DOHH2 (cell line): ENCODE data around the gene RPL41.

Source experiments
- H3F3A ChIP-seq: fragments of 200-600 bp; sonication (generic), shearing (Covaris generic); 2 replicates; pipeline ENCODE4 v1.6.0; 2016; ENCODE audit warnings: antibody characterized with exemption, mild to moderate bottlenecking; ENCODE audit not compliant: control insufficient read depth, insufficient read depth
- H3K27ac ChIP-seq: fragments of 200-600 bp; sonication (generic); 2 replicates; pipeline ENCODE4 v1.5.1; 2014; ENCODE audit warnings: low read depth, mild to moderate bottlenecking, low read length, moderate library complexity
- H3K27me3 ChIP-seq: fragments of 200-600 bp; sonication (generic); 2 replicates; pipeline ENCODE4 v1.6.1; 2014; ENCODE audit warnings: mild to moderate bottlenecking, low read length, mixed read lengths; ENCODE audit not compliant: control insufficient read depth
- H3K36me3 ChIP-seq: fragments of 200-600 bp; sonication (generic); 2 replicates; pipeline ENCODE4 v1.6.1; 2014; ENCODE audit warnings: mild to moderate bottlenecking, low read length, moderate library complexity, mixed read lengths; ENCODE audit not compliant: control insufficient read depth
- H3K4me1 ChIP-seq: fragments of 200-600 bp; sonication (generic); 2 replicates; pipeline ENCODE4 v1.6.1; 2014; ENCODE audit warnings: mild to moderate bottlenecking, low read length, mixed read lengths; ENCODE audit not compliant: control insufficient read depth
- H3K4me2 ChIP-seq: fragments of 200-600 bp; sonication (generic); 2 replicates; pipeline ENCODE4 v1.6.0; 2014; ENCODE audit warnings: mild to moderate bottlenecking, low read length, moderate library complexity
- H3K4me3 ChIP-seq: fragments of 200-600 bp; sonication (generic); 2 replicates; pipeline ENCODE4 v1.5.1; 2014; ENCODE audit warnings: mild to moderate bottlenecking, low read length, mixed read lengths
- H3K79me2 ChIP-seq: fragments of 200-600 bp; sonication (generic); 2 replicates; pipeline ENCODE4 v1.6.1; 2014; ENCODE audit warnings: mild to moderate bottlenecking, low read length, mixed read lengths; ENCODE audit not compliant: control insufficient read depth
- H3K9me2 ChIP-seq: fragments of 200-600 bp; sonication (generic); replicated peaks from 2 replicates; pipeline ENCODE4 v1.6.1; 2014; ENCODE audit warnings: mild to moderate bottlenecking, low read length, mixed read lengths; ENCODE audit not compliant: control insufficient read depth
- H3K9me3 ChIP-seq: fragments of 200-600 bp; sonication (generic); 2 replicates; pipeline ENCODE4 v1.6.1; 2014; ENCODE audit warnings: antibody characterized with exemption, low read length, mixed read lengths; ENCODE audit not compliant: control insufficient read depth, insufficient read depth
- H4K20me1 ChIP-seq: fragments of 200-600 bp; sonication (generic); 2 replicates; pipeline ENCODE4 v1.6.0; 2014; ENCODE audit warnings: low read depth, mild to moderate bottlenecking, antibody characterized with exemption, low read length, moderate library complexity; ENCODE audit not compliant: control insufficient read depth, insufficient read depth
- EZH2phosphoT487 ChIP-seq: fragments of 200-600 bp; sonication (generic); IDR thresholded peaks from 2 replicates; pipeline ENCODE4 v1.6.1; 2017; ENCODE audit warnings: borderline replicate concordance, mild to moderate bottlenecking, antibody characterized with exemption, low read length, moderate library complexity, mixed read lengths
- TF ChIP-seq, protein P1 (sequence below): fragments of 200-600 bp; sonication (generic); IDR thresholded peaks from one replicate; pipeline ENCODE4 v1.5.1; 2014; ENCODE audit warnings: antibody characterized with exemption, mild to moderate bottlenecking, low read depth, low read length; ENCODE audit not compliant: poor library complexity, severe bottlenecking

RPL41 gene

DNA sequence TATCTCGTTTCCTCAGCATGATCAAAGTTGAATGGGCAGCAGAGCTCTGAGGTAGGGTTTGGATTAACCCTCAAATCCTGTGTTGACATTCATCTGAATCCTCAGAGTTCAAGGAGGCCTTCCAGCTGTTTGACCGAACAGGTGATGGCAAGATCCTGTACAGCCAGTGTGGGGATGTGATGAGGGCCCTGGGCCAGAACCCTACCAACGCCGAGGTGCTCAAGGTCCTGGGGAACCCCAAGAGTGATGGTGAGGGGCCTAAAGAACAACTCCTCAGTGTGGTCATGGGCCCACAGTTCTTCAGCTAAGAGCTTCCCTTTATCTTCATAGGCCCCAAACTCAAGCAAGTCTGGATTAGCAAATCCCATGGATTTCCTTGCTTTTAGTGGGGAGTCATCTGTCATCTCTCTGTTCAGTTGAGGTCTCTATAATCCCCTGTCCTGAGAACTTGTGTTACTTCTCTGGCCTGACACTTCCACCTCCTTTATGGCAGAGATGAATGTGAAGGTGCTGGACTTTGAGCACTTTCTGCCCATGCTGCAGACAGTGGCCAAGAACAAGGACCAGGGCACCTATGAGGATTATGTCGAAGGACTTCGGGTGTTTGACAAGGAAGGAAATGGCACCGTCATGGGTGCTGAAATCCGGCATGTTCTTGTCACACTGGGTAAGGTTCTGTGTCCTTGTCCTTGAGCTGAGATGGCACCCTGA lies 43.2 kb downstream of the RPL41 start:
- Histone ChIP-seq H3K4me2 (peak overlapping the region; percentile 94), H3K36me3 (peaks cover 77% of the 10 kb centered on the region), H3K9me2 (no peaks in the 10 kb centered on the region), H3K79me2 (peaks cover 48% of the 10 kb centered on the region), H3K9me3 (no peaks in the 10 kb centered on the region), H3K4me1 (peaks cover 35% of the 10 kb centered on the region), H3K27me3 (no peaks in the 10 kb centered on the region), H3K27ac (peak overlapping the region; percentile 72), H4K20me1 (peaks cover 15% of the 10 kb centered on the region), H3F3A (peaks cover 25% of the 10 kb centered on the region), H3K4me3 (peak overlapping the region; percentile 91)
- TF ChIP-seq EZH2phosphoT487 = no peak
- TF ChIP-seq, protein P1, sequence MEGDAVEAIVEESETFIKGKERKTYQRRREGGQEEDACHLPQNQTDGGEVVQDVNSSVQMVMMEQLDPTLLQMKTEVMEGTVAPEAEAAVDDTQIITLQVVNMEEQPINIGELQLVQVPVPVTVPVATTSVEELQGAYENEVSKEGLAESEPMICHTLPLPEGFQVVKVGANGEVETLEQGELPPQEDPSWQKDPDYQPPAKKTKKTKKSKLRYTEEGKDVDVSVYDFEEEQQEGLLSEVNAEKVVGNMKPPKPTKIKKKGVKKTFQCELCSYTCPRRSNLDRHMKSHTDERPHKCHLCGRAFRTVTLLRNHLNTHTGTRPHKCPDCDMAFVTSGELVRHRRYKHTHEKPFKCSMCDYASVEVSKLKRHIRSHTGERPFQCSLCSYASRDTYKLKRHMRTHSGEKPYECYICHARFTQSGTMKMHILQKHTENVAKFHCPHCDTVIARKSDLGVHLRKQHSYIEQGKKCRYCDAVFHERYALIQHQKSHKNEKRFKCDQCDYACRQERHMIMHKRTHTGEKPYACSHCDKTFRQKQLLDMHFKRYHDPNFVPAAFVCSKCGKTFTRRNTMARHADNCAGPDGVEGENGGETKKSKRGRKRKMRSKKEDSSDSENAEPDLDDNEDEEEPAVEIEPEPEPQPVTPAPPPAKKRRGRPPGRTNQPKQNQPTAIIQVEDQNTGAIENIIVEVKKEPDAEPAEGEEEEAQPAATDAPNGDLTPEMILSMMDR = no peak

GRCh38 chr12:56160193-56160763 lies 43.8 kb downstream of the RPL41 start:
- Histone ChIP-seq H3K27ac (peak overlapping the region; percentile 72; the same call in 1 of the 2 replicates), H3K4me3 (peak overlapping the region; percentile 91), H3K9me3 (no peaks in the 10 kb centered on the region), H3K9me2 (no peaks in the 10 kb centered on the region), H3F3A (peaks cover 28% of the 10 kb centered on the region), H3K27me3 (no peaks in the 10 kb centered on the region), H3K4me1 (peaks cover 35% of the 10 kb centered on the region), H3K4me2 (peak overlapping the region; percentile 94), H3K36me3 (peaks cover 77% of the 10 kb centered on the region), H3K79me2 (peaks cover 48% of the 10 kb centered on the region), H4K20me1 (peaks cover 15% of the 10 kb centered on the region)
- TF ChIP-seq EZH2phosphoT487 = no peak
- TF ChIP-seq, protein P1 = no peak

DNA sequence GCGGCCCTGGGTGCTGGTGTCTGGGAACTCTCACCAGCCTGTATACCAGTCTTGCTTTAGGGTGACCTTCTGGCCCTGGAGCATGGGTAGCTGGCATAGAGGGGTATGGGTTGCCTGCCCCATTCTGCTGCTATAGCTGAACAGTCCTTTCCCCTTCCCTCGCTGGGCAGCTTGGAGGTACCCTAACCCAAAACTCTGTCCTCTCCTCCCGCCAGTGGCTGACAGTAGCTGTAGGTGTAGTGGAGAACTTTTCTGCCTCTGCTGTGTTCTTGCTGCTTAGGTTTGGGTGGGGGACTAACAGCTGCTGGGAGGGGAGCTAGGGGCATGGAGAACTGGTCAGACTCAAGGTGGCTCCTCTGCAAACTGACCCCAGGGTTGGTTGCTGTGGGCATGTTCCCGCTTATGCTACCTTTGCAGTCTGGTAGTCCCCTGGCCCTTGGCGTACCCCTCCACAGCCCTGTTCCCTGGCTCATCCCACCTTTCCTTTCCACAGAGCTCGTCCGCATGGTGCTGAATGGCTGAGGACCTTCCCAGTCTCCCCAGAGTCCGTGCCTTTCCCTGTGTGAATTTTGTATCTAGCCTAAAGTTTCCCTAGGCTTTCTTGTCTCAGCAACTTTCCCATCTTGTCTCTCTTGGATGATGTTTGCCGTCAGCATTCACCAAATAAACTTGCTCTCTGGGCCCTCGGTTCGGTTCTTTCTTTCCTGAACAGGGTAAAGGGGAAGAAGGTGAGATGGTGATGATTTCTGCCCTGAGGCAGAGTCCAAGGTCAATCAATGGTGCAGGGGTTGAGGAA lies 44.7 kb downstream of the RPL41 start:
- Histone ChIP-seq H3K4me1 (peaks cover 35% of the 10 kb centered on the region), H3K4me2 (peak overlapping the region; percentile 94), H3K79me2 (peaks cover 48% of the 10 kb centered on the region), H3K27ac (no peak overlapping the region), H3K27me3 (no peaks in the 10 kb centered on the region), H3K9me3 (no peaks in the 10 kb centered on the region), H3F3A (peaks cover 33% of the 10 kb centered on the region), H3K36me3 (peaks cover 77% of the 10 kb centered on the region), H3K4me3 (peak overlapping the region; percentile 91), H4K20me1 (peaks cover 15% of the 10 kb centered on the region), H3K9me2 (no peaks in the 10 kb centered on the region)
- no peak for TF ChIP-seq EZH2phosphoT487
- TF ChIP-seq, protein P1 = no peak
